SK-N-SH treated with all-trans-retinoic acid at 6 μM for 48 hours (cell line): Measurements from ENCODE around the gene OR10A4.

ENCODE experiments used
- ATAC-seq: fragments of 200-7000 bp; cut with Tn5 transposase; 3 replicates; pipeline ENCODE4 v1.9.1; 2020; ENCODE audit warnings: mild to moderate bottlenecking, moderate library complexity
- ARNTL ChIP-seq: fragments of 450-650 bp; formaldehyde crosslinking; IDR thresholded peaks from 2 replicates; pipeline ENCODE4 v1.5.0; 2020; ENCODE audit warnings: low read depth, mild to moderate bottlenecking, moderate library complexity, borderline replicate concordance
- BACH2 ChIP-seq: fragments of 250-450 bp; sonication (Bioruptor Pico); IDR thresholded peaks from 2 replicates; pipeline ENCODE4 v1.9.0; 2021; ENCODE audit warnings: mild to moderate bottlenecking, borderline replicate concordance
- CSDC2 ChIP-seq: fragments of 250-450 bp; sonication (Bioruptor Pico); IDR thresholded peaks from 2 replicates; pipeline ENCODE4 v1.5.0; 2020; ENCODE audit warnings: mild to moderate bottlenecking, moderate library complexity
- ESRRG ChIP-seq: fragments of 250-450 bp; sonication (Bioruptor Pico); IDR thresholded peaks from 2 replicates; pipeline ENCODE4 v1.6.1; 2021; ENCODE audit warnings: mild to moderate bottlenecking
- GLIS3 ChIP-seq: fragments of 250-450 bp; sonication (Bioruptor Pico); IDR thresholded peaks from 2 replicates; pipeline ENCODE4 v1.5.0; 2020; ENCODE audit warnings: mild to moderate bottlenecking, moderate library complexity
- ISL1 ChIP-seq: fragments of 250-450 bp; sonication (Bioruptor Pico); IDR thresholded peaks from 2 replicates; pipeline ENCODE4 v2.1.2; 2022; ENCODE audit warnings: mild to moderate bottlenecking, moderate library complexity
- OSR1 ChIP-seq: fragments of 250-450 bp; sonication (Bioruptor Pico); IDR thresholded peaks from 2 replicates; pipeline ENCODE4 v1.8.0; 2022; ENCODE audit warnings: moderate library complexity, mild to moderate bottlenecking, inconsistent platforms
- PATZ1 ChIP-seq: fragments of 250-450 bp; sonication (Bioruptor Pico); IDR thresholded peaks from 2 replicates; pipeline ENCODE4 v1.8.0; 2020; ENCODE audit warnings: mild to moderate bottlenecking, moderate library complexity, borderline replicate concordance
- RARB ChIP-seq: fragments of 250-450 bp; sonication (Bioruptor Pico); IDR thresholded peaks from 2 replicates; pipeline ENCODE4 v1.8.0; 2021; ENCODE audit warnings: mild to moderate bottlenecking, moderate library complexity
- TCF4 ChIP-seq: fragments of 250-450 bp; sonication (Bioruptor Pico); IDR thresholded peaks from 2 replicates; pipeline ENCODE4 v1.8.0; 2021; ENCODE audit warnings: mild to moderate bottlenecking, moderate library complexity, borderline replicate concordance
- TOX ChIP-seq: fragments of 250-450 bp; sonication (Bioruptor Pico); IDR thresholded peaks from 2 replicates; pipeline ENCODE4 v1.8.0; 2021; ENCODE audit warnings: mild to moderate bottlenecking, moderate library complexity, borderline replicate concordance
- ZC3H10 ChIP-seq: fragments of 250-450 bp; sonication (Bioruptor Pico); IDR thresholded peaks from 2 replicates; pipeline ENCODE4 v1.5.1; 2021; ENCODE audit warnings: mild to moderate bottlenecking, moderate library complexity
- ZFP3 ChIP-seq: fragments of 250-450 bp; sonication (Bioruptor Pico); IDR thresholded peaks from 2 replicates; pipeline ENCODE4 v1.5.0; 2020; ENCODE audit warnings: mild to moderate bottlenecking, moderate library complexity
- ZFP30 ChIP-seq: fragments of 450-650 bp; formaldehyde crosslinking; IDR thresholded peaks from 2 replicates; pipeline ENCODE4 v1.5.0; 2022; ENCODE audit warnings: mild to moderate bottlenecking, moderate library complexity
- ZNF70 ChIP-seq: fragments of 450-650 bp; formaldehyde crosslinking; IDR thresholded peaks from 2 replicates; pipeline ENCODE4 v1.5.0; 2020; ENCODE audit warnings: mild to moderate bottlenecking, moderate library complexity
- TF ChIP-seq, protein P1 (sequence below): fragments of 250-450 bp; sonication (Bioruptor Pico); IDR thresholded peaks from 2 replicates; pipeline ENCODE4 v1.5.1; 2021; ENCODE audit warnings: mild to moderate bottlenecking, moderate library complexity
- TF ChIP-seq, protein P2 (sequence below): fragments of 250-450 bp; sonication (Bioruptor Pico); IDR thresholded peaks from 2 replicates; pipeline ENCODE4 v1.5.1; 2020; ENCODE audit warnings: low read depth, mild to moderate bottlenecking, moderate library complexity
- TF ChIP-seq, protein P3 (sequence below): fragments of 250-450 bp; sonication (Bioruptor Pico); IDR thresholded peaks from 2 replicates; pipeline ENCODE4 v1.8.0; 2021; ENCODE audit warnings: low read depth, mild to moderate bottlenecking, moderate library complexity, borderline replicate concordance

OR10A4 gene

DNA sequence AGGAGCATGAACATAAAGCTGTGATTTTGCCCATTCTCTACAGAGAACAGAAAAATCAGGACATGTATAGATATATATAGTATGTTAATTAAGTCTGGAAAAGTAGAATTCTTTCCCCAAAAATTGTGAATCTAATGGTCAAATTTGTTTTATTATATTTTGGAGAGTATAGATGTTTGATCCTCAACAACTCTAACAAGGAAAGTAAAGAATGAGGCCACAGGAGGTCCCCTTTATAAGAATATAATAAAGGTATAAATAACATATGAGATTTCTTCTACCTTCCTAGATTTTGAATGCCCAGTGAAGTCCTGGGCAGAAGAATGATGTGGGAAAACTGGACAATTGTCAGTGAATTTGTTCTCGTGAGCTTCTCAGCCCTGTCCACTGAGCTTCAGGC, at the start of gene OR10A4:
TSS of gene OR10A4 (plus strand) at position 301 of the 400 bp plus-strand sequence. CDS start at position 324, 23 bp downstream.
- TF ChIP-seq, protein P1, sequence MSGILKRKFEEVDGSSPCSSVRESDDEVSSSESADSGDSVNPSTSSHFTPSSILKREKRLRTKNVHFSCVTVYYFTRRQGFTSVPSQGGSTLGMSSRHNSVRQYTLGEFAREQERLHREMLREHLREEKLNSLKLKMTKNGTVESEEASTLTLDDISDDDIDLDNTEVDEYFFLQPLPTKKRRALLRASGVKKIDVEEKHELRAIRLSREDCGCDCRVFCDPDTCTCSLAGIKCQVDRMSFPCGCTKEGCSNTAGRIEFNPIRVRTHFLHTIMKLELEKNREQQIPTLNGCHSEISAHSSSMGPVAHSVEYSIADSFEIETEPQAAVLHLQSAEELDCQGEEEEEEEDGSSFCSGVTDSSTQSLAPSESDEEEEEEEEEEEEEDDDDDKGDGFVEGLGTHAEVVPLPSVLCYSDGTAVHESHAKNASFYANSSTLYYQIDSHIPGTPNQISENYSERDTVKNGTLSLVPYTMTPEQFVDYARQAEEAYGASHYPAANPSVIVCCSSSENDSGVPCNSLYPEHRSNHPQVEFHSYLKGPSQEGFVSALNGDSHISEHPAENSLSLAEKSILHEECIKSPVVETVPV (CRISPR knock-in tag): no peak
- no peak for TF ChIP-seq ZNF70
- TF ChIP-seq ZFP30 (CRISPR knock-in tag): no peak
- no peak for TF ChIP-seq PATZ1 (CRISPR knock-in tag)
- TF ChIP-seq ZFP3 (CRISPR knock-in tag): no peak
- TF ChIP-seq CSDC2 (CRISPR knock-in tag): no peak
- TF ChIP-seq, protein P2, sequence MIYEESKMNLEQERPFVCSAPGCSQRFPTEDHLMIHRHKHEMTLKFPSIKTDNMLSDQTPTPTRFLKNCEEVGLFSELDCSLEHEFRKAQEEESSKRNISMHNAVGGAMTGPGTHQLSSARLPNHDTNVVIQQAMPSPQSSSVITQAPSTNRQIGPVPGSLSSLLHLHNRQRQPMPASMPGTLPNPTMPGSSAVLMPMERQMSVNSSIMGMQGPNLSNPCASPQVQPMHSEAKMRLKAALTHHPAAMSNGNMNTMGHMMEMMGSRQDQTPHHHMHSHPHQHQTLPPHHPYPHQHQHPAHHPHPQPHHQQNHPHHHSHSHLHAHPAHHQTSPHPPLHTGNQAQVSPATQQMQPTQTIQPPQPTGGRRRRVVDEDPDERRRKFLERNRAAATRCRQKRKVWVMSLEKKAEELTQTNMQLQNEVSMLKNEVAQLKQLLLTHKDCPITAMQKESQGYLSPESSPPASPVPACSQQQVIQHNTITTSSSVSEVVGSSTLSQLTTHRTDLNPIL: no peak
- ATAC-seq: no peak

GRCh38 chr11:6828103-6828502, 48.3 kb upstream of the OR10A4 start:
- TF ChIP-seq, protein P3, sequence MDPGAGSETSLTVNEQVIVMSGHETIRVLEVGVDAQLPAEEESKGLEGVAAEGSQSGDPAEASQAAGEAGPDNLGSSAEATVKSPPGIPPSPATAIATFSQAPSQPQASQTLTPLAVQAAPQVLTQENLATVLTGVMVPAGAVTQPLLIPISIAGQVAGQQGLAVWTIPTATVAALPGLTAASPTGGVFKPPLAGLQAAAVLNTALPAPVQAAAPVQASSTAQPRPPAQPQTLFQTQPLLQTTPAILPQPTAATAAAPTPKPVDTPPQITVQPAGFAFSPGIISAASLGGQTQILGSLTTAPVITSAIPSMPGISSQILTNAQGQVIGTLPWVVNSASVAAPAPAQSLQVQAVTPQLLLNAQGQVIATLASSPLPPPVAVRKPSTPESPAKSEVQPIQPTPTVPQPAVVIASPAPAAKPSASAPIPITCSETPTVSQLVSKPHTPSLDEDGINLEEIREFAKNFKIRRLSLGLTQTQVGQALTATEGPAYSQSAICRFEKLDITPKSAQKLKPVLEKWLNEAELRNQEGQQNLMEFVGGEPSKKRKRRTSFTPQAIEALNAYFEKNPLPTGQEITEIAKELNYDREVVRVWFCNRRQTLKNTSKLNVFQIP (CRISPR knock-in tag): no peak
- ATAC-seq: no peak

GRCh38 chr11:6833356-6833755, 43.1 kb upstream of the OR10A4 start:
- no peak for ATAC-seq
- no peak for TF ChIP-seq CSDC2 (CRISPR knock-in tag)
- TF ChIP-seq, protein P1 (CRISPR knock-in tag): no peak
- no peak for TF ChIP-seq ISL1 (CRISPR knock-in tag)
- TF ChIP-seq ZC3H10 (CRISPR knock-in tag): no peak
- TF ChIP-seq ZFP3 (CRISPR knock-in tag): no peak
- TF ChIP-seq BACH2 (CRISPR knock-in tag): no peak
- TF ChIP-seq OSR1 (CRISPR knock-in tag): no peak
- TF ChIP-seq ZNF70: no peak
- TF ChIP-seq RARB (CRISPR knock-in tag): no peak
- TF ChIP-seq GLIS3 (CRISPR knock-in tag): no peak
- no peak for TF ChIP-seq ESRRG
- TF ChIP-seq PATZ1 (CRISPR knock-in tag): no peak
- no peak for TF ChIP-seq ARNTL (CRISPR knock-in tag)
- TF ChIP-seq, protein P2: no peak
- TF ChIP-seq TOX (CRISPR knock-in tag): no peak
- TF ChIP-seq TCF4 (CRISPR knock-in tag): no peak
- TF ChIP-seq, protein P3 (CRISPR knock-in tag): no peak
